T-cell (primary cell): ENCODE results near the gene S100A14. TPM values are rescaled to one million over a fixed set of nuclear protein-coding genes. Genes with fewer than 3 reads are reported as not detected.
A peak's percentile ranks its signal among the peaks of the same experiment; 100 is the strongest.

Source experiments
- ATAC-seq, 4 experiments: fragments of 200-7000 bp in 3 of 4; fragments of 150-1000 bp in 1 of 4; cut with Tn5 transposase; replicated peaks in 1 of 4; 1 replicate in 3 of 4; 2 replicates in 1 of 4; pipeline ENCODE4 v1.10.0; 2021; ENCODE audit warnings: moderate library complexity in 3 of 4, mild to moderate bottlenecking in 2 of 4, moderate number of reproducible peaks in 1 of 4
- CTCF ChIA-PET, 2 donors: fragments of 300-600 bp; sonication (Branson Sonifier 250); formaldehyde crosslinking; loops; one replicate each; lab custom pipeline; 2022; ENCODE audit warnings: antibody characterized with exemption in 2 of 2; lab: Charles Lee
- POLR2A ChIA-PET, 2 donors: fragments of 300-600 bp; sonication (Branson Sonifier 250); formaldehyde crosslinking; loops; one replicate each; lab custom pipeline; 2022; ENCODE audit warnings: antibody characterized with exemption in 2 of 2; lab: Charles Lee
- DNase-seq, 35 experiments: peaks; one replicate each; pipeline versions ENCODE4 v3.0.0 to v3.0.0-alpha.2; 2013 to 2023
- H3K27ac ChIP-seq: one replicate; pipeline ENCODE4 v1.5.1; 2013; ENCODE audit warnings: low read length
- H3K27me3 ChIP-seq, 2 experiments: replicated peaks in 1 of 2; 1 replicate in 1 of 2; 2 replicates in 1 of 2; pipeline versions ENCODE4 v1.6.1 to v1.7.0; 2013; ENCODE audit warnings: low read length in 1 of 2, mixed read lengths in 1 of 2; ENCODE audit not compliant: control insufficient read depth in 2 of 2, insufficient read depth in 2 of 2; ENCODE audit errors: extremely low read depth in 1 of 2
- H3K36me3 ChIP-seq, 2 donors: 1 replicate in 1 of 2; 2 replicates in 1 of 2; pipeline versions ENCODE4 v1.6.1 to v1.7.0; 2013; ENCODE audit warnings: low read length in 1 of 2; ENCODE audit not compliant: control insufficient read depth in 2 of 2, insufficient read depth in 1 of 2; ENCODE audit errors: extremely low read depth in 1 of 2
- H3K4me1 ChIP-seq, 2 experiments: 1 replicate in 1 of 2; 2 replicates in 1 of 2; pipeline versions ENCODE4 v1.6.1 to v1.7.0; 2013; ENCODE audit warnings: low read length in 2 of 2, mixed read lengths in 1 of 2; ENCODE audit not compliant: insufficient read depth in 2 of 2, control insufficient read depth in 1 of 2; ENCODE audit errors: extremely low read depth in 1 of 2
- H3K4me3 ChIP-seq, 2 donors: 1 replicate in 1 of 2; 2 replicates in 1 of 2; pipeline versions ENCODE4 v1.5.1 to v1.7.0; 2013; ENCODE audit warnings: mild to moderate bottlenecking in 2 of 2, low read length in 1 of 2, moderate library complexity in 1 of 2; ENCODE audit not compliant: control insufficient read depth in 1 of 2; ENCODE audit errors: extremely low read depth in 1 of 2
- H3K9me3 ChIP-seq: 2 replicates; pipeline ENCODE4 v1.7.0; 2013
- H3K27ac Mint-ChIP-seq, 2 donors: one replicate each; pipeline ENCODE4 v1.8.0; 2020 to 2021; ENCODE audit warnings: mild to moderate bottlenecking in 2 of 2, mixed read lengths in 2 of 2
- H3K27me3 Mint-ChIP-seq, 2 donors: one replicate each; pipeline ENCODE4 v1.8.0; 2021 to 2022; ENCODE audit warnings: mixed read lengths in 2 of 2
- H3K36me3 Mint-ChIP-seq: one replicate; pipeline ENCODE4 v1.8.0; 2021; ENCODE audit warnings: mixed read lengths
- H3K4me1 Mint-ChIP-seq, 3 donors: one replicate each; pipeline ENCODE4 v1.8.0; 2020 to 2022; ENCODE audit warnings: mixed read lengths in 3 of 3, mild to moderate bottlenecking in 1 of 3
- H3K4me3 Mint-ChIP-seq, 3 donors: one replicate each; pipeline ENCODE4 v1.8.0; 2020 to 2022; ENCODE audit warnings: mild to moderate bottlenecking in 3 of 3, mixed read lengths in 3 of 3, moderate library complexity in 3 of 3
- H3K9me3 Mint-ChIP-seq, 3 donors: one replicate each; pipeline ENCODE4 v1.8.0; 2020 to 2022; ENCODE audit warnings: mixed read lengths in 3 of 3
- WGBS: methylation state at CpG from one replicate; pipeline ENCODE4 v1.1.5; 2013; ENCODE audit warnings: missing lambda C conversion rate; ENCODE audit not compliant: insufficient coverage; 5-methylcytosine and 5-hydroxymethylcytosine counted together
- total RNA-seq, 35 experiments: library from RNA in 6 of 35; stranded (reverse) in 6 of 35; fragments of 120-200 nt in 1 of 35; gene quantifications; one replicate each; pipeline versions ENCODE4 v1.2.1 to v1.2.4 and lab custom pipeline; 2013 to 2026

Gene S100A14
- total RNA-seq, 5 donors from 2014 or later (not counting 1 experiment from before 2014, with no cell fraction given) = 0.35 to 0.70 (median 0.43) TPM; not detected in 2

DNA sequence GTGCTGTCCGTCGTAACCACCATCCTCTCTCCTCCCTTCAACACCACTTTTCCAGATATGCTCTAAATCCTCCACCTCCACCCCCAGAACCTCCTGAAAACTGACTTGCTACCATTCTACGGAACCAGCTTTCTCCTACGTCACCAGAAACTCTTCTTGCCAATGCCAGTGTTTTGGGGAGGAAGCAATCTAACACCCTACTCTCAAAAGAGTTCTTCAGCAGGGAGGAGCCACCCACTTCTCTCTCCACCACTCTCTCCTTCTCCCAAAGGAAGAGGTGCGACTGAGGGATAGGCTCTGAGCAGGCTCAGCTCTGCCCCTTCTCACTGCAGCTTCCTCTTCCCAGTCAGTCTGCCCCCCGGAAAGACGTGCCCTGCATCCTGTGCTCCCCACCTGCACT lies 44.4 kb downstream of the S100A14 start:
- Histone ChIP-seq H3K27me3 (peaks cover 0 to 13% of the 10 kb centered on the region in 2 experiments), H3K36me3 (no peaks in the 10 kb centered on the region), H3K4me3 (no peak overlapping the region), H3K9me3 (no peaks in the 10 kb centered on the region), H3K4me1 (peaks cover 2 to 22% of the 10 kb centered on the region in 2 experiments), H3K27ac (no peak overlapping the region)
- no peak for DNase-seq
- Mint-ChIP-seq H3K4me3 (no peak overlapping the region), H3K9me3 (no peaks in the 10 kb centered on the region), H3K36me3 (no peaks in the 10 kb centered on the region), H3K27ac (no peak overlapping the region), H3K27me3 (peaks cover 2 to 3% of the 10 kb centered on the region in 2 donors), H3K4me1 (peaks cover 16 to 31% (median 28%) of the 10 kb centered on the region in 3 donors)
- POLR2A ChIA-PET = interaction anchor here in 1 of 2 donors (0.7 kb wide), 1 partner anchor 1187 kb away, joined by 6 read pairs; no protein-coding TSS in a partner anchor
- WGBS = 94% methylated on average over 2 of the region's 7 CpGs
- ATAC-seq = no peak
- CTCF ChIA-PET = interaction anchor here (0.8 to 4.3 kb wide), 10 partner anchors 32 to 179 kb away, joined by 3 to 27 read pairs (median 6); partner anchors contain the start of gene S100A6 (in 1 of the 2)

DNA sequence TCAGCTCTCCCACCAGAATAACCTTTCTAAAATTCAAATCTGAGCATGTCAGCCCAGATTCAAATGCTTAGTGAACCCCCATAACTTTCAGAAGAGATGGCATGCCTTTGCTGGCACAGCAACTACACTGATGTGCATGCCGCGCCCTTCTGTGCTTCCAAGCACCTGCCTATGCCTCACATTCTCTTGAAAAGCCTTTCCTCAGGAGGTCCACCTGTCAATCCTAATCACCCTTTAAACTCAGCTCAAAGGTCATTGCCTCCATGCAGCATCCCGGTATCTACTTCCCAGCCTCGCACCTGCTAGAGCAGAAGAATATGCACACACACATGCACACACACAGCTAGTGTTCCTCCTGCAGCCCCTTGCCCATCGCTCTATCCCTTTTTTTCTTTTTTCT lies 45.3 kb downstream of the S100A14 start:
- Mint-ChIP-seq H3K4me3 (no peak overlapping the region), H3K4me1 (peaks cover 24 to 38% (median 35%) of the 10 kb centered on the region in 3 donors), H3K9me3 (no peaks in the 10 kb centered on the region), H3K36me3 (no peaks in the 10 kb centered on the region), H3K27me3 (peaks cover 0 to 3% of the 10 kb centered on the region in 2 donors), H3K27ac (no peak overlapping the region)
- ATAC-seq (no peak), DNase-seq (no peak)
- WGBS = 97% methylated on average over 3 of the region's 5 CpGs
- no peak overlapping the region for H3K27ac ChIP-seq
- CTCF ChIA-PET = interaction anchor here (0.8 to 4.3 kb wide), 6 partner anchors 26 to 61 kb away, joined by 3 to 36 read pairs (median 12); no protein-coding TSS in a partner anchor
- H3K27me3 ChIP-seq = peaks cover 0 to 7% of the 10 kb centered on the region in 2 experiments
- H3K4me3 ChIP-seq = no peak overlapping the region
- no peaks in the 10 kb centered on the region for H3K36me3 ChIP-seq
- H3K4me1 ChIP-seq = peaks cover 4 to 30% of the 10 kb centered on the region in 2 experiments
- POLR2A ChIA-PET = interaction anchor here (0.6 to 1.1 kb wide), 4 partner anchors 39 to 1188 kb away, joined by 3 to 11 read pairs (median 5); no protein-coding TSS in a partner anchor
- no peaks in the 10 kb centered on the region for H3K9me3 ChIP-seq

DNA sequence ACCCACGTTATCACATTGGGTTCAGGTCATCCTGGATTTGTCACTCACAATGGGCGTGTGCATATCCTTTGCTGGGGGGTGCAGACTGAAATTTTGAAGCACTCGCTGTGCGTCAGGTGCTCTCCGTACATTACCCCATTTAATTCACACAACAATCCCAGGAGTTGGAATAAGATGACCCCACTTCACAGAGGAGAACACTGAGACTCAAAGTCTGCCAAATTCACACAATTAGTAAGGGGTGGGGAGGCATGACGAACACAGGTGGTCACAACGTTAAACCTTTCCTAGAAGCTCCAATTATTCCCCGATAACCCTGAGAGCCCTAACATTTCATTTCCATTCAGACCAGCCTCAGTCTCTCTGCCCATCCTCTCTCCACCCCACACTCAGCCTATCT lies 46.7 kb downstream of the S100A14 start:
- Mint-ChIP-seq H3K36me3 (no peaks in the 10 kb centered on the region), H3K4me3 (no peak overlapping the region), H3K27ac (no peak overlapping the region), H3K9me3 (no peaks in the 10 kb centered on the region), H3K4me1 (peaks cover 32 to 44% (median 39%) of the 10 kb centered on the region in 3 donors), H3K27me3 (peaks cover 0 to 3% of the 10 kb centered on the region in 2 donors)
- ChIA-PET CTCF (interaction anchor here (0.5 to 4.3 kb wide), 9 partner anchors 13 to 59 kb away, joined by 3 to 36 read pairs (median 3); no protein-coding TSS in a partner anchor), POLR2A (interaction anchor here in 1 of 2 donors (1.8 kb wide), 1 partner anchor 37 kb away, joined by 7 read pairs; no protein-coding TSS in a partner anchor)
- H3K36me3 ChIP-seq = no peaks in the 10 kb centered on the region
- ATAC-seq = no peak
- H3K27ac ChIP-seq = no peak overlapping the region
- no peak for DNase-seq
- 76% methylated on average over 5 of the region's 8 CpGs for WGBS
- no peaks in the 10 kb centered on the region for H3K9me3 ChIP-seq
- H3K4me3 ChIP-seq = no peak overlapping the region
- H3K4me1 ChIP-seq = peaks cover 4 to 37% of the 10 kb centered on the region in 2 experiments
- H3K27me3 ChIP-seq = peaks cover 0 to 7% of the 10 kb centered on the region in 2 experiments

DNA sequence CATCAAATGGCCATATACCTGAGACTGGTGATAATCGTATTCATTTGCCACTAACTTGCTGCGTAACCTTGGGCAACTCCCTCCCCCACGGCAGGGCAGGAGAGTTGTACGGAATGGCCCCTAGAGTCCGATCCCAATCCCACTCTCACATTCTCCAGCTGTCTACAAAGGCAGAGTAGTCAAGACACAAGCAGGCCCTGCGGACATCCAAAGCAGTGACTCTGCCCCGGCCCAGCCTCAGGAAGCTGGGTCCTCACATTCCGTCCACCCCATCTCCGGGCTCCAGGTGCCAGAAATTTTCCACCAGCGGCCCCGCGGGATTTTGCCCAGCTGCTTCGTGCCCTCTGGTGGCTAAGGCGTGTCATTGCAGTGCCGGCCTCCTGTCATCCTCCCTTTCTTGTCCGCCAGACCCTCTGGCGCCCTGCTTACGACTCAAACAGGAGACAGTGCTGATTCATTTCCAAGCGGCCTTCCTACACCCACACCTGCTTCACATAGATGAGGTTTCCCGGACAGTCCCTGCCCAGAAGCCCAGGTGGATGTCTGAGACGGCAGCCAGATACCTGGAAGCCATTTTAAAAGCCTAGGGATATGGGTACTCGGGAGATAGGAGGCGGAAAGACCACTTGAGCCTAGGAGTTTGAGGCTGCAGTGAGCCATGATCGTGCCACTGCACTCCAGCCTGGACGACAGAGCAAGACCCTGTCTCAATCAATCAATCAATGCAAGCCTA lies 47.6 kb downstream of the S100A14 start:
- Histone ChIP-seq H3K9me3 (no peaks in the 10 kb centered on the region), H3K36me3 (no peaks in the 10 kb centered on the region), H3K27ac (no peak overlapping the region), H3K27me3 (peaks cover 0 to 7% of the 10 kb centered on the region in 2 experiments), H3K4me3 (peak overlapping the region in 1 of 2 donors; percentile 25), H3K4me1 (peaks cover 4 to 37% of the 10 kb centered on the region in 2 experiments)
- H3K27me3 Mint-ChIP-seq = peaks cover 0 to 3% of the 10 kb centered on the region in 2 donors
- no peaks in the 10 kb centered on the region for H3K36me3 Mint-ChIP-seq
- 21% methylated on average over 21 of the region's 25 CpGs for WGBS
- ATAC-seq (peak; percentile 17 to 61 (median 30)), DNase-seq (peak; percentile 30 to 87 (median 70))
- H3K4me1 Mint-ChIP-seq = peaks cover 32 to 44% (median 39%) of the 10 kb centered on the region in 3 donors
- ChIA-PET CTCF (interaction anchor here (0.5 to 4.3 kb wide), 8 partner anchors 35 to 988 kb away, joined by 3 to 36 read pairs (median 4); no protein-coding TSS in a partner anchor), POLR2A (interaction anchor here (0.5 to 1.8 kb wide), 3 partner anchors 24 to 63 kb away, joined by 3 to 7 read pairs (median 4); no protein-coding TSS in a partner anchor)
- peak overlapping the region; percentile 40 to 59 (median 55) for H3K4me3 Mint-ChIP-seq
- H3K27ac Mint-ChIP-seq = peak overlapping the region; percentile 81 to 82
- H3K9me3 Mint-ChIP-seq = no peaks in the 10 kb centered on the region

- peak overlapping the region in 1 of 2 donors; percentile 57 for H3K27ac Mint-ChIP-seq
- Histone ChIP-seq H3K36me3 (no peaks in the 10 kb centered on the region), H3K27me3 (peaks cover 0 to 7% of the 10 kb centered on the region in 2 experiments), H3K9me3 (no peaks in the 10 kb centered on the region), H3K4me3 (no peak overlapping the region), H3K27ac (no peak overlapping the region), H3K4me1 (peaks cover 4 to 37% of the 10 kb centered on the region in 2 experiments)
- H3K36me3 Mint-ChIP-seq = no peaks in the 10 kb centered on the region
- H3K9me3 Mint-ChIP-seq = no peaks in the 10 kb centered on the region
- H3K4me1 Mint-ChIP-seq = peaks cover 32 to 39% (median 36%) of the 10 kb centered on the region in 3 donors
- ATAC-seq (no peak), DNase-seq (no peak)
- 84% methylated on average over 13 of the region's 22 CpGs for WGBS
- H3K27me3 Mint-ChIP-seq = peaks cover 0 to 3% of the 10 kb centered on the region in 2 donors
- CTCF ChIA-PET = interaction anchor here (0.5 to 4.3 kb wide), 7 partner anchors 34 to 989 kb away, joined by 3 to 36 read pairs (median 4); no protein-coding TSS in a partner anchor
- POLR2A ChIA-PET = interaction anchor here (0.5 to 1.8 kb wide), 4 partner anchors 23 to 64 kb away, joined by 3 to 7 read pairs (median 4); no protein-coding TSS in a partner anchor
- peak overlapping the region in 2 of 3 donors; percentile 52 to 59 for H3K4me3 Mint-ChIP-seq
These were observed 48.3 kb downstream of the S100A14 start for GRCh38 chr1:153567621-153568366.
